Activated CD4-positive, CD25-positive, alpha-beta regulatory T cell treated with anti-CD3 and anti-CD28 coated beads, Interleukin-2, amount 50 U/mL, for 24 hours (primary cell): ENCODE data around the gene HBG1.
"Not testable (repeated sequence)": the region's sequence is repeated elsewhere in the genome, so short reads cannot be mapped to it uniquely, and the experiment has no call there.

Experiments
- ATAC-seq, 2 donors: fragments of 150-1000 bp; cut with Tn5 transposase; one replicate each; pipeline ENCODE4 v1.10.0; 2021; ENCODE audit warnings: mild to moderate bottlenecking in 1 of 2, moderate library complexity in 1 of 2

Gene HBG1

GRCh38 chr11:5276697-5277096 lies 27.0 kb upstream of the HBG1 start:
- ATAC-seq: no peak

GRCh38 chr11:5275369-5276110 lies 25.9 kb upstream of the HBG1 start:
- no peak for ATAC-seq

DNA sequence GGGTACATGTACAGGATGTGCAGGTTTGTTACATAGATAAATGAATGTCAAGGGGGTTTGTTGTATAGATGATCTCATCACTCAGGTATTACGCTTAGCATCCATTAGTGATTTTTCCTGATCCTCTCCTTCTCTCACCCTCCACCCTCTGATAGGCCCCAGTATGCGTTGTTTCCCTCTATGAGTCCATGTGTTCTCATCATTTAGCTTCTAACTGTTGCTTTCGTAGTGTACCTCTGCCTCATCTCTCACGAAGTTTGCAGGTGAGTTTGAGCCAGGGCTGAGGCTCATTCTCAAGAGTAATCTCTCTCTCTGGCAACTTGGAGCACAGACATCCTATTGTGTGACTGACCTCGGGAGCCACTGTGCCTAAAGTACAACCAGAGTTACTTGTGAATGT lies 24.7 kb upstream of the HBG1 start:
- no peak for ATAC-seq

DNA sequence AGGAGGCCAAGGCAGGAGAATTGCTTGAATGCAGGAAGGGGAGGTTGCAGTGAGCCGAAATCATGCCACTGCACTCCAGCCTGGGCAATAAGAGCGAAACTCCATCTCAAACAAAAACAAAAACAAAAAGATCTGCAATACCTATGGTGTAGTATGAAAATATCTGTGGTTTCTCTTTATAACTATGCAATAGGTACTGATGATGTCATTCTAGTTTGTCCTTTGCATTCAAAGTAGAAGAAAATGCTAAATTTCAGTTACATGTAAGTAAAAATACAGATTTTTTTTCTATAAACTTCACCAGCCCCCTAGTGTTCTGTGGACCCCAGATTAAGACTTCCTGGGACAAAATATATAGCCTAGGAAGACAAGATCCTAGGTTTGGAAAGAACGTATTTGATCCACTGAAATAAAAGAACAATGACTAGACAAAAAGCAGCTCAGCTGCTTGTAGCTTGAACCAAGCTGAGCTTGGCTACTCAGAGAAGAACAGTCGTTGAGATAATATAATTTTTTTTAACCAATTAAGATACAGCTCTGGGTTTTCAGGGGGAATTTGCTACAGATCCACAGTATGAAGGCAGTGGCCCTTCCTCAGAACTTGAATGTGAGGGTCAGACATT lies 22.8 kb upstream of the HBG1 start:
- ATAC-seq: no peak

GRCh38 chr11:5269715-5270147 lies 20.1 kb upstream of the HBG1 start, which contains the start of gene HBE1:
Gene HBE1 (minus strand): TSS chr11:5269945. CDS start chr11:5269890, 55 bp downstream.
- ATAC-seq: no peak

GRCh38 chr11:5267033-5267563 lies 17.4 kb upstream of the HBG1 start:
- no peak for ATAC-seq

DNA sequence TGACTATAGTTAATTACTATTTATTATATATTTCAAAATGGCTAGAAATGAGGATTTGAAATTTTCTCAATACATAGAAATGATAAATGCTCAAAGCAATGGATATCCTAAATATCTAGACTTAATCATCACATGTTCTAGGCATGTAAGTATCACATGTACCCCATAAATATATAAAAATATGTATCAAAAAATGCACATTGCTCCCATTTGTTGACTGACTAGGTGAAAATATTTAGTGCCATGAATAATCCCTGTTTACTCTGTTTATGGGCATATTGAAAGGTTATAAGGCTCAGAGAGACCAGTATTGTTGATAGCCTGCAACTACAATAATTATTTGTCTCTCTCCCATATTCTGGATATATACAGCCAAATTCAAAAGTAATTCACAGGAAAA lies 17.0 kb upstream of the HBG1 start:
- ATAC-seq: no peak

GRCh38 chr11:5265832-5266231 lies 16.2 kb upstream of the HBG1 start:
- ATAC-seq: no peak

DNA sequence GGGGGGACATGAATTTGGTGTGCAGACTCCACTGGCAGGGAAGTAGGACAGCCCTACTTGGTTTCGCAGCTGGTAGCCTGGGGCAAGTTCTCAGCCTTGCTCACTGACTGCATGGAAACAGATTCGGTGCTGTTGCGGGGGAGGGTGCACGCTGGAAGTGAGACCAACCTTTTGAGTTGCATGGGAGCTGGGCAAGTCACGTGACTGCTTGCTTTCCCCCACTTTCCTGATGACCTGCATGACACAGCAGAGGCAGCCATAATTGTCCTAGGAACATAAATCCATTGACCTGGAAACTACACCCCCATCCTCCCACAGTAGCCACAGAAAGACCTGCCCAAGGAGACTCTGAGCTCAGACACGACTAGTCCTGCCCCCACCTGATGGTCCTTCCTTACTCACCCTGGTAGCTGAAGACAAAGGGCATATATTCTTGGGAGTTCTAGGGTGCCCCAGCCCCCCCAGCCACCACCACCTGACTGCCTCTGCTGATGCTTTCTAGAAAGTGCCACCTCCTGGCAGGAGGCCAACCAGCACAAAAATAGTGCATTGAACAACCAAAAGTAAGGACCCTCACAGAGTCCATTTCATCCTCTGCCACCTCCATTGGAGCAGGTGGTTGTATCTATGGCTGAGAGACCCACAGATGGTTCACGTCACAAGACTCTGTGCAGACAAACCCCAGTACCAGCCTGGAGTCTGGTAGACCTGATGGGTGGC lies 9.0 kb upstream of the HBG1 start:
- no peak for ATAC-seq

- no peak for ATAC-seq
These were observed 7.6 kb upstream of the HBG1 start for GRCh38 chr11:5257296-5257695.

DNA sequence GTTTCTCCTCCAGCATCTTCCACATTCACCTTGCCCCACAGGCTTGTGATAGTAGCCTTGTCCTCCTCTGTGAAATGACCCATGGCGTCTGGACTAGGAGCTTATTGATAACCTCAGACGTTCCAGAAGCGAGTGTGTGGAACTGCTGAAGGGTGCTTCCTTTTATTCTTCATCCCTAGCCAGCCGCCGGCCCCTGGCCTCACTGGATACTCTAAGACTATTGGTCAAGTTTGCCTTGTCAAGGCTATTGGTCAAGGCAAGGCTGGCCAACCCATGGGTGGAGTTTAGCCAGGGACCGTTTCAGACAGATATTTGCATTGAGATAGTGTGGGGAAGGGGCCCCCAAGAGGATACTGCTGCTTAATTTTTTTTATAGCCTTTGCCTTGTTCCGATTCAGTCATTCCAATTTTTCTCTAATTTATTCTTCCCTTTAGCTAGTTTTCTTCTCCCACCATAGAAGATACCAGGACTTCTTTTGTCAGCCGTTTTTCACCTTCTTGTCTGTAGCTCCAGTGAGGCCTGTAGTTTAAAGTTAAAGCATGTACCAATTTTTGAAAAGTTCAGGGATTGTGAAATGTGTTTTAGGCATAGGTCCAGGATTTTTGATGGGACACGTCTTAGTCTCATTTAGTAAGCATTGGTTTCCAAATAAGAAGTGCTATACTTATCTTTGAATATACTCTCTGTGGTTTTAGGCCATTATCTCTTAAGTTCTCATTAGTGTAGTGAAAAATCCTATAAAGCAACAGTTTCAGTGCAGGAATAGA lies 5.2 kb upstream of the HBG1 start, which contains the start of gene HBG2:
TSS of gene HBG2 (minus strand) at position 136 of the 768 bp plus-strand sequence. CDS start at position 83, 53 bp downstream.
- ATAC-seq: not testable (repeated sequence)

DNA sequence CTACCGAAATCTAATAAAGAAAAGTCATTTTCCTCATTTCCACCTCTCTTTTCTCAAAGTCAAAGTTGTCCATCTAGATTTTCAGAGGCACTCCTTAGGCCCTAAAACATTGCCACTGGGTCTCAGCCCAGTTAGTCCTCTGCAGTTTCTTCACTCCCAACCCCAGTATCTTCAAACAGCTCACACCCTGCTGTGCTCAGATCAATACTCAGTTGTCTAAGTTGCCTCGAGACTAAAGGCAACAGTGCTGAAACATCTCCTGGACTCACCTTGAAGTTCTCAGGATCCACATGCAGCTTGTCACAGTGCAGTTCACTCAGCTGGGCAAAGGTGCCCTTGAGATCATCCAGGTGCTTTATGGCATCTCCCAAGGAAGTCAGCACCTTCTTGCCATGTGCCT lies 4.4 kb upstream of the HBG1 start:
- ATAC-seq: not testable (repeated sequence)

GRCh38 chr11:5253440-5253839 lies 3.8 kb upstream of the HBG1 start:
- ATAC-seq: not testable (repeated sequence)

DNA sequence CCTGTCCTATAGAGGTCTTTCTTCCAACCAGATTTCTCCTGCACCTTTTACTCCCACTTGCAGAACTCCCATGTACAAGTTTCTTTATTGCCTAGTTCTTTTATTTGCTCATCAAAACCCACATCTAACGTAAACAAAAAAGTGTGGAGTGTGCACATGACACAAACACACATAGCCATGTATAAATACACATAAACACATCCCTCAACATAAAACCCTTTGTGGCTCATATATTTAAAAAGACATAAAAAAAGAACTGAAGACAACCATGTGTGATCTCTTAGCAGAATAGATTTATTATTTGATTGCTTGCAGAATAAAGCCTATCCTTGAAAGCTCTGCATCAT lies 3.2 kb upstream of the HBG1 start:
- no peak for ATAC-seq

- ATAC-seq: no peak
These were observed 2.7 kb upstream of the HBG1 start for GRCh38 chr11:5252192-5252918.

GRCh38 chr11:5251746-5252145 lies 2.1 kb upstream of the HBG1 start:
- no peak for ATAC-seq

DNA sequence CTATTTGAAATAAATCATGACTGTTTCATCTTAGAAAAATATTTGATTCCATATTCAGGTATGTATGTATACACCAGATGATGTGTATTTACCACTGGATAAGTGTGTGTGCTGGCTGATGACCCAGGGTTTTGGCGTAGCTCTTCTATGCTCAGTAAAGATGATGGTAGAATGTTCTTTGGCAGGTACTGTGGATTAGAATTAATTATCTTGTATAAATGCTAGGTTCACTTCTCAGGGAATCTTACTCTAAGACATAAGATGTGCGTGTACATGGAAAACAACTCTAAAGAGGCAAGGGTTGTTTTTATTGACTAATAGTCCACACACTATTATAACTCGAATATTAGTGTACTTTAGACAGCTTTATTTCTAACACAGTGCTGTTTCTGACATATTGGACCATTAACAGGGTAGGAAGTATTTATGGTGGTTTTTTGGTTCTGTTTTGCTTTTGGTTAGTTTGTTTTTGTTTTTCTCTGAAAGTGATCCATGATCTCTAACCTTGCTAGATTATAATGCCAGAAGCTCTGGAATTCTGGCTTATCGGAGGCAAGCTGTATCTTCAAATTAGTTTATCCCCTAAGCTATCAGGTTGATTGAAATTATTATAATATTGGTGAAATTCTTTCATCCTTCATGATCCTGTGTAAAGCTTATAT lies 1.0 kb upstream of the HBG1 start:
- ATAC-seq: no peak

- ATAC-seq: not testable (repeated sequence)
These were observed 1.2 kb downstream of the HBG1 start for GRCh38 chr11:5248498-5248897.

DNA sequence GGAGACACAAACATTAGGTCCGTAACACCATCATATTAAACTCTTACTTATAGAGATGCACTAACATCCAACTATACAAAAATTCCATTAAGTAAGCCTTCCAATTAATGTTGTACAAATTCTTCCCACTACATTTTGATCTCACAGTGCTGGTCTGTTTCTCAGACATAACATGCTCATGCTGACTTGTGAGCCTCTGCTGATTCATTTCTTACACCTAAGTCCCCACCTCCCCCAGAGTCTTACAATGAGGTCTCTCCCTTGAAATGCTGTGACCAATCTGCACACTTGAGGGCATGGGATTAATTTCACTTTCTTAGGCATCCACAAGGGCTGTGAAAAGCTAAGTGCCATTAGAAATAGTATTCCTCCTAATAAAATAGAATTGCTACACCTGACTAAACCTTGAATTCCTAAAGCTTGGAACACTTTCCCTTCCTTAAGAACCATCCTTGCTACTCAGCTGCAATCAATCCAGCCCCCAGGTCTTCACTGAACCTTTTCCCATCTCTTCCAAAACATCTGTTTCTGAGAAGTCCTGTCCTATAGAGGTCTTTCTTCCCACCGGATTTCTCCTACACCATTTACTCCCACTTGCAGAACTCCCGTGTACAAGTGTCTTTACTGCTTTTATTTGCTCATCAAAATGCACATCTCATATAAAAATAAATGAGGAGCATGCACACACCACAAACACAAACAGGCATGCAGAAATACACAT lies 2.0 kb downstream of the HBG1 start:
- ATAC-seq: no peak

- no peak for ATAC-seq
These were observed 2.7 kb downstream of the HBG1 start for GRCh38 chr11:5246772-5247471.
